Epithelial cell of proximal tubule (primary cell): ENCODE data around the gene ZNF528. TPM values are rescaled to one million over a fixed set of nuclear protein-coding genes. Genes with fewer than 3 reads are reported as not detected.

Source experiments
- DNase-seq: peaks from one replicate; pipeline ENCODE4 v3.0.0-alpha.2; 2011; ENCODE audit warnings: low read depth
- H3K4me3 ChIP-seq: 2 replicates; pipeline ENCODE4 v1.5.1; 2011; ENCODE audit warnings: low read depth, mild to moderate bottlenecking, low read length
- CTCF ChIP-seq: conservative IDR thresholded peaks from 2 replicates; pipeline ENCODE4 v1.5.1; 2012; ENCODE audit warnings: low read depth, mild to moderate bottlenecking, low read length
- total RNA-seq: library from RNA; depleted of rRNA; stranded (reverse); fragments of >200 nt; gene quantifications from 2 replicates; pipeline ENCODE4 v1.2.3, GENCODE V29; 2015

The ZNF528 gene
- total RNA-seq, 1 donor from 2014 or later = 10.0 TPM

- H3K4me3 ChIP-seq = peak within 1 kb of the TSS; percentile 81
- DNase-seq = peak; percentile 10
- TF ChIP-seq CTCF = no peak
These were observed 55.9 kb downstream of the ZNF528 start, which contains the start of gene ZNF578 for GRCh38 chr19:52453324-52454094. Gene ZNF578 (plus strand): TSS chr19:52453553. CDS start chr19:52501846, 48,293 bp downstream.

GRCh38 chr19:52464798-52465470, 67.3 kb downstream of the ZNF528 start:
- TF ChIP-seq CTCF = no peak

More at GRCh38 chr19:52464798-52465470, 67.3 kb downstream of the ZNF528 start:
- no peak for DNase-seq
- H3K4me3 ChIP-seq = no peak overlapping the region

Other genes starting within 250 kb of the ZNF528 start
- gene ZNF836, start 226.2 kb upstream of the ZNF528 start, total RNA-seq = 3.0 and 6.8 TPM in 2 replicates
- 329 and 367 TPM in 2 replicates for gene PPP2R1A, start 207.8 kb upstream of the ZNF528 start, total RNA-seq
- 5.3 and 11.9 TPM in 2 replicates for gene ZNF766, start 128.3 kb upstream of the ZNF528 start, total RNA-seq
- 8.0 and 20.8 TPM in 2 replicates for gene ZNF480, start 100.7 kb upstream of the ZNF528 start, total RNA-seq
- gene ZNF610, start 61.6 kb upstream of the ZNF528 start, total RNA-seq = 0.51 and 1.3 TPM in 2 replicates
- 16.7 and 22.8 TPM in 2 replicates for gene ZNF880, start 27.9 kb upstream of the ZNF528 start, total RNA-seq
- 0.07 TPM in 1 of 2 replicates, not detected in the other for gene ZNF534, start 31.3 kb downstream of the ZNF528 start, total RNA-seq
- gene ZNF578, start 55.7 kb downstream of the ZNF528 start, total RNA-seq = 1.6 and 2.3 TPM in 2 replicates
- 5.5 and 13.3 TPM in 2 replicates for gene ZNF808, start 129.8 kb downstream of the ZNF528 start, total RNA-seq
- 7.6 and 8.8 TPM in 2 replicates for gene ZNF701, start 172.4 kb downstream of the ZNF528 start, total RNA-seq
- gene ZNF83, start 240.5 kb downstream of the ZNF528 start, total RNA-seq = 21.8 and 46.5 TPM in 2 replicates